Stomach (tissue), 4 donors: ENCODE data around the gene HDAC9.

Experiments used
- CTCF ChIP-seq, 7 experiments: fragments of 450-650 bp in 4 of 7; fragments of 200-600 bp in 3 of 7; sonication (generic) in 3 of 7; IDR thresholded peaks; one replicate each; pipeline ENCODE4 v1.5.1; 2016 to 2019; ENCODE audit warnings: antibody characterized with exemption in 7 of 7, control low read depth in 2 of 7, mild to moderate bottlenecking in 1 of 7
- EP300 ChIP-seq: sonication (generic); formaldehyde crosslinking; IDR thresholded peaks from one replicate; pipeline ENCODE4 v1.6.1; 2017; ENCODE audit warnings: antibody characterized with exemption
- POLR2A ChIP-seq, 4 donors: fragments of 450-650 bp; IDR thresholded peaks; one replicate each; pipeline ENCODE4 v1.6.1; 2016; ENCODE audit warnings: antibody characterized with exemption in 4 of 4, control low read depth in 2 of 4, mild to moderate bottlenecking in 1 of 4, moderate library complexity in 1 of 4

GRCh38 chr7:18771834-18772566 is 276.5 kb downstream of the HDAC9 start:
- TF ChIP-seq CTCF (IDR thresholded peaks at IDR 0.05) (no peak), EP300 (no peak), POLR2A (IDR thresholded peaks at IDR 0.05) (no peak)
